Measurements from ENCODE around the gene USP32. TPM values are rescaled to one million over a fixed set of nuclear protein-coding genes. Genes with fewer than 3 reads are reported as not detected.

The USP32 gene
- total RNA-seq, 1 donor from 2014 or later = 32.1 TPM

GRCh38 chr17:60415146-60415545 is 23.2 kb upstream of the USP32 start:
- intact Hi-C loops (cut with DNase I) = no loop called here
- DNase-seq (ENCODE audit: low spot score) = no peak

GRCh38 chr17:60412701-60413100 is 20.8 kb upstream of the USP32 start:
- intact Hi-C loops (cut with DNase I) = no loop called here
- DNase-seq (ENCODE audit: low spot score) = no peak

- intact Hi-C loops (cut with DNase I) = no loop called here
- DNase-seq (ENCODE audit: low spot score) = no peak
Measured at GRCh38 chr17:60410001-60410400, 18.1 kb upstream of the USP32 start.

- no peak for DNase-seq (ENCODE audit: low spot score)
- intact Hi-C loops (cut with DNase I) = no loop called here
Measured at GRCh38 chr17:60406887-60407286, 15.0 kb upstream of the USP32 start.

- intact Hi-C loops (cut with DNase I) = no loop called here
- no peak for DNase-seq (ENCODE audit: low spot score)
Measured at GRCh38 chr17:60403962-60404361, 12.0 kb upstream of the USP32 start.

- intact Hi-C loops (cut with DNase I) = no loop called here
- DNase-seq (ENCODE audit: low spot score) = no peak
Measured at GRCh38 chr17:60403523-60403810, 11.5 kb upstream of the USP32 start.

- DNase-seq (ENCODE audit: low spot score) = no peak
- intact Hi-C loops (cut with DNase I) = no loop called here
Measured at GRCh38 chr17:60401819-60402218, 9.9 kb upstream of the USP32 start.

- intact Hi-C loops (cut with DNase I) = no loop called here
- DNase-seq (ENCODE audit: low spot score) = no peak
Measured at GRCh38 chr17:60398227-60398959, 6.5 kb upstream of the USP32 start.

GRCh38 chr17:60396412-60396811 is 4.5 kb upstream of the USP32 start:
- intact Hi-C loops (cut with DNase I) = no loop called here
- DNase-seq (ENCODE audit: low spot score) = no peak

- intact Hi-C loops (cut with DNase I) = no loop called here
- no peak for DNase-seq (ENCODE audit: low spot score)
Measured at GRCh38 chr17:60395508-60396065, 3.7 kb upstream of the USP32 start.

GRCh38 chr17:60393840-60394723 is 2.1 kb upstream of the USP32 start:
- no peak for DNase-seq (ENCODE audit: low spot score)
- intact Hi-C loops (cut with DNase I) = no loop called here

GRCh38 chr17:60392845-60393702 is 1.1 kb upstream of the USP32 start:
- intact Hi-C loops (cut with DNase I) = no loop called here
- no peak for DNase-seq (ENCODE audit: low spot score)

GRCh38 chr17:60391471-60392041 is 377 bp downstream of the USP32 start:
- intact Hi-C loops (cut with DNase I) = no loop called here
- no peak for DNase-seq (ENCODE audit: low spot score)

GRCh38 chr17:60390925-60391470 is 935 bp downstream of the USP32 start:
- no peak for DNase-seq (ENCODE audit: low spot score)
- intact Hi-C loops (cut with DNase I) = no loop called here

GRCh38 chr17:60390186-60390585 is 1.7 kb downstream of the USP32 start:
- intact Hi-C loops (cut with DNase I) = no loop called here
- no peak for DNase-seq (ENCODE audit: low spot score)

- intact Hi-C loops (cut with DNase I) = loop anchor here (5.0 kb wide), 1 partner anchor 49 kb away; no protein-coding TSS in a partner anchor
- no peak for DNase-seq (ENCODE audit: low spot score)
Measured at GRCh38 chr17:60388742-60389141, 3.2 kb downstream of the USP32 start.

- intact Hi-C loops (cut with DNase I) = loop anchor here (5.0 kb wide), 1 partner anchor 50 kb away; no protein-coding TSS in a partner anchor
Measured at GRCh38 chr17:60387666-60388065, 4.3 kb downstream of the USP32 start.

GRCh38 chr17:60386147-60387058 is 5.5 kb downstream of the USP32 start:
- intact Hi-C loops (cut with DNase I) = loop anchor here (5.0 kb wide), 1 partner anchor 51 kb away; no protein-coding TSS in a partner anchor
- DNase-seq (ENCODE audit: low spot score) = no peak

More at GRCh38 chr17:60387666-60388065, 4.3 kb downstream of the USP32 start:
- DNase-seq (ENCODE audit: low spot score) = no peak

Data from cardiac septum (tissue), 1 donor.